22Rv1 (cell line): ENCODE measurements around the gene DSTYK.

Experiments
- ZFX ChIP-seq: fragments of 450-650 bp; IDR thresholded peaks from 2 replicates; pipeline ENCODE4 v1.6.1; 2017; ENCODE audit warnings: antibody characterized with exemption, borderline replicate concordance
- TF ChIP-seq, protein P1 (sequence below): fragments of 450-650 bp; IDR thresholded peaks from 2 replicates; pipeline ENCODE4 v1.5.1; 2017; ENCODE audit warnings: mild to moderate bottlenecking

DNA sequence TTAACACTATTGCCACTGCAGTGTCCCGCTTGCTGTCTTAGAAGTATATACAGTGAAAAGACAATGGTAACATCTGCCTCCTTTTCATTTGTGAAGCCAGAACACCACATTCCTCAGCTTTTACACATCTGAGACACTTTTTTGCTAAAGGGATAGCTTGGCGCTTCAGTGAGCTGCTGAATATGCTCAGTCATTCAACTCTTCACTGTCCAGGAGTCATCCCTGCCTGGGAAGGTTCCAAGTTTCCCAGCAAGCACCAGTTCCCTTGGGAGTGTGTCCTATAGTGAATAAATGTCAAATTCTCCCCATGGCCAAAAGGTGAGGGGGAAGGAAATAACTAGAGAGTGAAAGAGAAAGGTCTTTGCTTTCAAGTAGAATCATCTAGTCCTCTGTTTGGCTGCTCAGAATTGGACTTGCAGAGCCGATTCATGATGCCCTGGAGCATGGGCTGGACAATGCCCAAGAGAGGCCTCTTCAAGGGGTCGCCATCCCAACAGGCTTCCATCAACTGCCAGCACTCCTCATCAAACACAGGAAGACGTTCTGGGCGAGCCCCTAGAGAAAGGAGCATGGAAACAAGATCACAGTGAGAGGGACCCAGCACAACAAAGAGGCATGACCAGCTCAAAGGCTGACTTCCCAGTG, 64.2 kb downstream of the DSTYK start:
- TF ChIP-seq, protein P1, sequence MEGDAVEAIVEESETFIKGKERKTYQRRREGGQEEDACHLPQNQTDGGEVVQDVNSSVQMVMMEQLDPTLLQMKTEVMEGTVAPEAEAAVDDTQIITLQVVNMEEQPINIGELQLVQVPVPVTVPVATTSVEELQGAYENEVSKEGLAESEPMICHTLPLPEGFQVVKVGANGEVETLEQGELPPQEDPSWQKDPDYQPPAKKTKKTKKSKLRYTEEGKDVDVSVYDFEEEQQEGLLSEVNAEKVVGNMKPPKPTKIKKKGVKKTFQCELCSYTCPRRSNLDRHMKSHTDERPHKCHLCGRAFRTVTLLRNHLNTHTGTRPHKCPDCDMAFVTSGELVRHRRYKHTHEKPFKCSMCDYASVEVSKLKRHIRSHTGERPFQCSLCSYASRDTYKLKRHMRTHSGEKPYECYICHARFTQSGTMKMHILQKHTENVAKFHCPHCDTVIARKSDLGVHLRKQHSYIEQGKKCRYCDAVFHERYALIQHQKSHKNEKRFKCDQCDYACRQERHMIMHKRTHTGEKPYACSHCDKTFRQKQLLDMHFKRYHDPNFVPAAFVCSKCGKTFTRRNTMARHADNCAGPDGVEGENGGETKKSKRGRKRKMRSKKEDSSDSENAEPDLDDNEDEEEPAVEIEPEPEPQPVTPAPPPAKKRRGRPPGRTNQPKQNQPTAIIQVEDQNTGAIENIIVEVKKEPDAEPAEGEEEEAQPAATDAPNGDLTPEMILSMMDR: no peak
- TF ChIP-seq ZFX: no peak
